HL-60 (cell line): ENCODE results near the gene CGA.

Experiments used
- DNase-seq, 2 experiments: peaks; one replicate each; pipeline ENCODE4 v3.0.0-alpha.2; 2010 to 2020; ENCODE audit warnings: low read depth in 1 of 2, low spot score in 1 of 2
- H3K27ac ChIP-seq: fragments of 250-450 bp; sonication (Bioruptor Pico); replicated peaks from 2 replicates; pipeline ENCODE4 v1.5.1; 2020; ENCODE audit warnings: mild to moderate bottlenecking, moderate library complexity
- H3K27me3 ChIP-seq: fragments of 250-450 bp; sonication (Bioruptor Pico); 2 replicates; pipeline ENCODE4 v1.5.1; 2021; ENCODE audit warnings: mild to moderate bottlenecking, moderate library complexity; ENCODE audit not compliant: insufficient read depth, poor library complexity, severe bottlenecking
- H3K4me3 ChIP-seq: replicated peaks from 2 replicates; pipeline ENCODE4 v1.5.1; 2011; ENCODE audit warnings: mild to moderate bottlenecking, control low read depth, low read length; ENCODE audit not compliant: insufficient read depth
- CTCF ChIP-seq: IDR thresholded peaks from one replicate; pipeline ENCODE4 v1.5.1; 2011; ENCODE audit warnings: low read length, control low read depth, inconsistent platforms; ENCODE audit not compliant: insufficient read depth
- GABPA ChIP-seq: IDR thresholded peaks from 2 replicates; pipeline ENCODE4 v1.6.1; 2012; ENCODE audit warnings: low read depth
- POLR2AphosphoS5 ChIP-seq: IDR thresholded peaks from 2 replicates; pipeline ENCODE4 v1.6.1; 2012; ENCODE audit warnings: low read depth
- SPI1 ChIP-seq: IDR thresholded peaks from 2 replicates; pipeline ENCODE4 v1.6.1; 2012; ENCODE audit warnings: low read depth, mild to moderate bottlenecking, borderline replicate concordance
- TF ChIP-seq, protein P1 (sequence below): IDR thresholded peaks from 2 replicates; pipeline ENCODE4 v1.6.1; 2012; ENCODE audit warnings: low read depth; ENCODE audit not compliant: insufficient replicate concordance

The CGA gene

DNA sequence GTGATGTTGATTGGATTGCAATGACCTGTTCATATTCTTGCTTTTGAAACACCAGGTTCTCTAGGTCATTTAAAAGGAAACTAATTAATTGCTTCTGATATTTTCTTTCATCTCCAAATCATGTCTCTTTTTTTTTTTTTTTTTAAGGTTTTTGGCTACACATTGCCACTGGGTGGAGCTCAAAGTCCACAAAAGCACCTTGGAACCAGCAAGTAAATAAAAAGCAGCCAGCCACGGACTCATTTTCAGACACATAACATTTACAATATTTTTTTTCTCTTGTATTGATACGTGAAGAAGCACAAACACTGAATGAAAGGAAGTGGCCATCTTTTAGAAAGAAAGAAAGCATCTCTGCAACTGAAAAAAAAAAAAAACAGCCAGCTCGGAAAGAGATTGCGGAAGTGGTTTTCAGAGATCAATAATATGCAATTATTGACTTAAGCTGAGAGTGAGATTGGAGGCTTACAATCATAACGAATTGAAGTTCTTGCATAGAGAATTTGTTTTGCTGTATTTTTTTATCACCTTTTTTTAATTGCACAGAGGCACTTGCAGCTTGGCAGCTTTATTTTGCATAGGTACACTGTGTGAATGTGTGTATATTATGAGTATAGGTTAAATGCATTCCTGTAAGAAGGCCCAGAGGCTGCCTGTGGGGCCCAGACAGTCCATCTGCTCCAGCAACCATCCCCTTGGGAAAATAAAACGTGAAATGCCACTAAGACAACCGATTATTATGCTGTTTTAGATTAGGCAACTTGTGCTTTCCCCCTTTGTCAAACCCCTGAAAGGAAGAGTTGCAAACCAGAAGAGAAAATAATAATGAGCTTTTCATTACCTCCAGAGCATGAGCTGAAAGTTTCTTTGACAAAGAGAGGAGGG, 28.2 kb downstream of the CGA start:
- TF ChIP-seq GABPA (no peak), SPI1 (peak; percentile 26; the same call in 1 of the 2 replicates), CTCF (peak; percentile 5)
- peaks cover 5% of the 10 kb centered on the region for H3K27me3 ChIP-seq
- no peak overlapping the region for H3K27ac ChIP-seq
- peak overlapping the region; percentile 26 for H3K4me3 ChIP-seq
- peak; percentile 2 to 39 for DNase-seq

- no peak for DNase-seq
- Histone ChIP-seq H3K4me3 (no peak overlapping the region), H3K27me3 (peaks cover 5% of the 10 kb centered on the region), H3K27ac (no peak overlapping the region)
- no peak for TF ChIP-seq POLR2AphosphoS5
- TF ChIP-seq CTCF, result no peak
- TF ChIP-seq GABPA, result no peak
- TF ChIP-seq SPI1, result no peak
- TF ChIP-seq, protein P1, sequence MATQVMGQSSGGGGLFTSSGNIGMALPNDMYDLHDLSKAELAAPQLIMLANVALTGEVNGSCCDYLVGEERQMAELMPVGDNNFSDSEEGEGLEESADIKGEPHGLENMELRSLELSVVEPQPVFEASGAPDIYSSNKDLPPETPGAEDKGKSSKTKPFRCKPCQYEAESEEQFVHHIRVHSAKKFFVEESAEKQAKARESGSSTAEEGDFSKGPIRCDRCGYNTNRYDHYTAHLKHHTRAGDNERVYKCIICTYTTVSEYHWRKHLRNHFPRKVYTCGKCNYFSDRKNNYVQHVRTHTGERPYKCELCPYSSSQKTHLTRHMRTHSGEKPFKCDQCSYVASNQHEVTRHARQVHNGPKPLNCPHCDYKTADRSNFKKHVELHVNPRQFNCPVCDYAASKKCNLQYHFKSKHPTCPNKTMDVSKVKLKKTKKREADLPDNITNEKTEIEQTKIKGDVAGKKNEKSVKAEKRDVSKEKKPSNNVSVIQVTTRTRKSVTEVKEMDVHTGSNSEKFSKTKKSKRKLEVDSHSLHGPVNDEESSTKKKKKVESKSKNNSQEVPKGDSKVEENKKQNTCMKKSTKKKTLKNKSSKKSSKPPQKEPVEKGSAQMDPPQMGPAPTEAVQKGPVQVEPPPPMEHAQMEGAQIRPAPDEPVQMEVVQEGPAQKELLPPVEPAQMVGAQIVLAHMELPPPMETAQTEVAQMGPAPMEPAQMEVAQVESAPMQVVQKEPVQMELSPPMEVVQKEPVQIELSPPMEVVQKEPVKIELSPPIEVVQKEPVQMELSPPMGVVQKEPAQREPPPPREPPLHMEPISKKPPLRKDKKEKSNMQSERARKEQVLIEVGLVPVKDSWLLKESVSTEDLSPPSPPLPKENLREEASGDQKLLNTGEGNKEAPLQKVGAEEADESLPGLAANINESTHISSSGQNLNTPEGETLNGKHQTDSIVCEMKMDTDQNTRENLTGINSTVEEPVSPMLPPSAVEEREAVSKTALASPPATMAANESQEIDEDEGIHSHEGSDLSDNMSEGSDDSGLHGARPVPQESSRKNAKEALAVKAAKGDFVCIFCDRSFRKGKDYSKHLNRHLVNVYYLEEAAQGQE, result no peak
Measured at GRCh38 chr6:87065117-87065516, 29.8 kb downstream of the CGA start.

DNA sequence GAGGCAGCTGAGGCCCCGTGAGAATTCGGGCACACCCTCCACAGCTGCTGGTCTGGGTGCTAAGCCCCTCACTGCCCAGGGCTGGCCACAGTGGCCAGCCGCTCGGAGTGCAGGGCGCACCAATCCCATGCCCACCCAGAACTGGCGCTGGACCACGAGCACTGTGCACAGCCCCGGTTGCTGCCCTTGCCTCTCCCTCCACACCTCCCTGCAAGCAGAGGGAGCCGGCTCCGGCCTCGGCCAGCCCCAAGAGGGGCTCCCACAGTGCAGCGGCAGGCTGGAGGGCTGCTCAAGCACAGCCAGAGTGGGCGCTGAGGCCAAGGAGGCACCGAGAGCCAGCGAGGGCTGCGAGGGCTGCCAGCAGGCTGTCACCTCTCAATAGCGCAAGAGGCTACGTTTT, 35.0 kb downstream of the CGA start:
- TF ChIP-seq CTCF (no peak), SPI1 (no peak), GABPA (no peak), POLR2AphosphoS5 (no peak)
- TF ChIP-seq, protein P1, result no peak
- Histone ChIP-seq H3K4me3 (no peak overlapping the region), H3K27me3 (peaks cover 2% of the 10 kb centered on the region), H3K27ac (no peak overlapping the region)
- no peak for DNase-seq
